Activated CD4-positive, alpha-beta T cell treated with anti-CD3 and anti-CD28 coated beads, Interleukin-2, amount 10 ng/mL, durations not matched to agents 7 days and 5 days (primary cell): Measurements from ENCODE around the gene PRELID1. TPM values are rescaled to one million over a fixed set of nuclear protein-coding genes. Genes with fewer than 3 reads are reported as not detected.

Source experiments
- CTCF ChIA-PET: fragments of 350-600 bp; sonication (Branson Sonifier 250); formaldehyde crosslinking; loops from one replicate; lab custom pipeline; 2021; ENCODE audit warnings: antibody characterized with exemption; lab: Charles Lee
- POLR2A ChIA-PET: fragments of 350-600 bp; sonication (Branson Sonifier 250); formaldehyde crosslinking; loops from one replicate; lab custom pipeline; 2021; ENCODE audit warnings: antibody characterized with exemption; lab: Charles Lee
- DNase-seq: peaks from one replicate; pipeline ENCODE4 v3.0.0-alpha.2; 2020
- H3K27ac Mint-ChIP-seq: one replicate; pipeline ENCODE4 v1.8.0; 2021; ENCODE audit warnings: mild to moderate bottlenecking, moderate library complexity, mixed read lengths
- H3K27me3 Mint-ChIP-seq: one replicate; pipeline ENCODE4 v1.8.0; 2021; ENCODE audit warnings: mixed read lengths
- H3K36me3 Mint-ChIP-seq: one replicate; pipeline ENCODE4 v1.8.0; 2021; ENCODE audit warnings: low read depth, mixed read lengths
- H3K4me1 Mint-ChIP-seq: one replicate; pipeline ENCODE4 v1.8.0; 2021; ENCODE audit warnings: mixed read lengths
- H3K4me3 Mint-ChIP-seq: one replicate; pipeline ENCODE4 v1.8.0; 2021; ENCODE audit warnings: mild to moderate bottlenecking, moderate library complexity, mixed read lengths
- H3K9me3 Mint-ChIP-seq: one replicate; pipeline ENCODE4 v1.8.0; 2021; ENCODE audit warnings: mixed read lengths
- total RNA-seq, 2 experiments: library from RNA; stranded (reverse); gene quantifications; one replicate each; pipeline ENCODE4 v1.2.3, GENCODE V29; 2021

Gene PRELID1
- total RNA-seq, 2 experiments from 2014 or later, result 142 to 152 TPM

- Mint-ChIP-seq H3K4me1 (peaks cover 62% of the 10 kb centered on the region), H3K27ac (no peak overlapping the region), H3K4me3 (peak overlapping the region; percentile 97), H3K9me3 (no peaks in the 10 kb centered on the region), H3K36me3 (peaks cover 38% of the 10 kb centered on the region), H3K27me3 (no peaks in the 10 kb centered on the region)
- DNase-seq, result no peak
- ChIA-PET POLR2A (no interaction called here), CTCF (interaction anchor here (0.5 to 3.3 kb wide), 43 partner anchors 8 to 242 kb away, joined by 3 to 30 read pairs (median 4); partner anchors contain the start of genes F12 and PRR7)
Observed at GRCh38 chr5:177310332-177310731, 6.7 kb downstream of the PRELID1 start.

- Mint-ChIP-seq H3K4me3 (peak overlapping the region; percentile 97), H3K9me3 (no peaks in the 10 kb centered on the region), H3K4me1 (peaks cover 58% of the 10 kb centered on the region), H3K27me3 (no peaks in the 10 kb centered on the region), H3K27ac (peak overlapping the region; percentile 93), H3K36me3 (peaks cover 33% of the 10 kb centered on the region)
- ChIA-PET POLR2A (no interaction called here), CTCF (interaction anchor here (0.5 to 3.3 kb wide), 19 partner anchors 8 to 243 kb away, joined by 3 to 30 read pairs (median 10); no protein-coding TSS in a partner anchor)
- peak; percentile 69 for DNase-seq
Observed at GRCh38 chr5:177310757-177311391, 7.3 kb downstream of the PRELID1 start.

GRCh38 chr5:177311392-177311722, 7.8 kb downstream of the PRELID1 start:
- Mint-ChIP-seq H3K27ac (peak overlapping the region; percentile 96), H3K36me3 (peaks cover 31% of the 10 kb centered on the region), H3K4me3 (peak overlapping the region; percentile 97), H3K4me1 (peaks cover 58% of the 10 kb centered on the region), H3K9me3 (no peaks in the 10 kb centered on the region), H3K27me3 (no peaks in the 10 kb centered on the region)
- CTCF ChIA-PET, result interaction anchor here (1.0 to 2.7 kb wide), 2 partner anchors 61 to 78 kb away, joined by 3 to 17 read pairs; no protein-coding TSS in a partner anchor
- POLR2A ChIA-PET, result no interaction called here
- DNase-seq, result no peak

GRCh38 chr5:177311723-177312648, 8.4 kb downstream of the PRELID1 start, which contains the start of gene MXD3:
Gene MXD3, minus strand, starts transcription at chr5:177311898. Its CDS starts 68 bp downstream, at chr5:177311830.
- peak within 1 kb of the TSS; percentile 96 for H3K27ac Mint-ChIP-seq
- peaks cover 26% of the 10 kb centered on the region for H3K36me3 Mint-ChIP-seq
- peak within 1 kb of the TSS; percentile 97 for H3K4me3 Mint-ChIP-seq
- no peaks in the 10 kb centered on the region for H3K9me3 Mint-ChIP-seq
- H3K4me1 Mint-ChIP-seq, result peaks cover 55% of the 10 kb centered on the region
- no peaks in the 10 kb centered on the region for H3K27me3 Mint-ChIP-seq
- POLR2A ChIA-PET, result interaction anchor here (0.6 to 1.4 kb wide), 3 partner anchors 40 to 165 kb away, joined by 3 to 4 read pairs (median 3); partner anchors contain the start of genes LMAN2 and RGS14
- CTCF ChIA-PET, result interaction anchor here (0.8 to 2.7 kb wide), 18 partner anchors 8 to 199 kb away, joined by 3 to 17 read pairs (median 3); partner anchors contain the start of genes LMAN2, PRELID1, RAB24 and RGS14
- peak; percentile 99 for DNase-seq

GRCh38 chr5:177312649-177313181, 9.1 kb downstream of the PRELID1 start:
- ChIA-PET POLR2A (interaction anchor here (0.5 to 1.4 kb wide), 4 partner anchors 8 to 165 kb away, joined by 3 to 4 read pairs (median 3); partner anchors contain the start of genes LMAN2 and RGS14), CTCF (interaction anchor here (0.8 to 2.1 kb wide), 16 partner anchors 9 to 199 kb away, joined by 3 to 9 read pairs (median 3); partner anchors contain the start of genes LMAN2, PRELID1, RAB24 and RGS14)
- DNase-seq, result peak; percentile 74
- H3K27me3 Mint-ChIP-seq, result no peaks in the 10 kb centered on the region
- peaks cover 25% of the 10 kb centered on the region for H3K36me3 Mint-ChIP-seq
- peaks cover 60% of the 10 kb centered on the region for H3K4me1 Mint-ChIP-seq
- peak overlapping the region; percentile 96 for H3K27ac Mint-ChIP-seq
- no peaks in the 10 kb centered on the region for H3K9me3 Mint-ChIP-seq
- peak overlapping the region; percentile 97 for H3K4me3 Mint-ChIP-seq

- peak overlapping the region; percentile 97 for H3K4me3 Mint-ChIP-seq
- no peak overlapping the region for H3K27ac Mint-ChIP-seq
- ChIA-PET POLR2A (interaction anchor here (0.5 to 1.4 kb wide), 2 partner anchors 9 to 44 kb away, joined by 3 read pairs; partner anchors contain the start of gene RGS14), CTCF (interaction anchor here (1.0 to 2.1 kb wide), 7 partner anchors 10 to 199 kb away, joined by 3 to 9 read pairs (median 4); partner anchors contain the start of genes PRELID1 and RAB24)
- peaks cover 20% of the 10 kb centered on the region for H3K36me3 Mint-ChIP-seq
- no peaks in the 10 kb centered on the region for H3K27me3 Mint-ChIP-seq
- peaks cover 63% of the 10 kb centered on the region for H3K4me1 Mint-ChIP-seq
- H3K9me3 Mint-ChIP-seq, result no peaks in the 10 kb centered on the region
- no peak for DNase-seq
Observed at GRCh38 chr5:177313561-177314259, 10.1 kb downstream of the PRELID1 start.

- no peak overlapping the region for H3K27ac Mint-ChIP-seq
- H3K9me3 Mint-ChIP-seq, result no peaks in the 10 kb centered on the region
- no peak for DNase-seq
- H3K4me3 Mint-ChIP-seq, result no peak overlapping the region
- peaks cover 17% of the 10 kb centered on the region for H3K36me3 Mint-ChIP-seq
- ChIA-PET CTCF (interaction anchor here (2.1 kb wide), 1 partner anchor 140 kb away, joined by 10 read pairs; no protein-coding TSS in a partner anchor), POLR2A (no interaction called here)
- H3K27me3 Mint-ChIP-seq, result no peaks in the 10 kb centered on the region
- H3K4me1 Mint-ChIP-seq, result peaks cover 58% of the 10 kb centered on the region
Observed at GRCh38 chr5:177314376-177315342, 11.1 kb downstream of the PRELID1 start.

GRCh38 chr5:177315411-177315810, 11.8 kb downstream of the PRELID1 start:
- CTCF ChIA-PET, result interaction anchor here (1.3 to 2.1 kb wide), 2 partner anchors 36 to 139 kb away, joined by 3 to 10 read pairs; partner anchors contain the start of gene LMAN2
- DNase-seq, result no peak
- H3K36me3 Mint-ChIP-seq, result peaks cover 21% of the 10 kb centered on the region
- H3K27me3 Mint-ChIP-seq, result no peaks in the 10 kb centered on the region
- peaks cover 59% of the 10 kb centered on the region for H3K4me1 Mint-ChIP-seq
- H3K4me3 Mint-ChIP-seq, result no peak overlapping the region
- POLR2A ChIA-PET, result no interaction called here
- no peaks in the 10 kb centered on the region for H3K9me3 Mint-ChIP-seq
- no peak overlapping the region for H3K27ac Mint-ChIP-seq

GRCh38 chr5:177316005-177316404, 12.4 kb downstream of the PRELID1 start:
- peak overlapping the region; percentile 12 for H3K4me3 Mint-ChIP-seq
- CTCF ChIA-PET, result interaction anchor here (0.7 to 2.1 kb wide), 5 partner anchors 36 to 179 kb away, joined by 3 to 10 read pairs (median 3); partner anchors contain the start of gene LMAN2
- peak overlapping the region; percentile 59 for H3K27ac Mint-ChIP-seq

GRCh38 chr5:177317959-177318377, 14.4 kb downstream of the PRELID1 start:
- no peaks in the 10 kb centered on the region for H3K27me3 Mint-ChIP-seq
- H3K9me3 Mint-ChIP-seq, result no peaks in the 10 kb centered on the region
- CTCF ChIA-PET, result interaction anchor here (0.7 to 3.0 kb wide), 16 partner anchors 8 to 138 kb away, joined by 3 to 14 read pairs (median 4); partner anchors contain the start of genes PRELID1 and RAB24
- DNase-seq, result peak; percentile 82
- H3K4me1 Mint-ChIP-seq, result peaks cover 52% of the 10 kb centered on the region
- H3K27ac Mint-ChIP-seq, result no peak overlapping the region
- no peak overlapping the region for H3K4me3 Mint-ChIP-seq
- peaks cover 25% of the 10 kb centered on the region for H3K36me3 Mint-ChIP-seq
- POLR2A ChIA-PET, result no interaction called here

More at GRCh38 chr5:177316005-177316404, 12.4 kb downstream of the PRELID1 start:
- Mint-ChIP-seq H3K9me3 (no peaks in the 10 kb centered on the region), H3K27me3 (no peaks in the 10 kb centered on the region), H3K36me3 (peaks cover 18% of the 10 kb centered on the region), H3K4me1 (peaks cover 55% of the 10 kb centered on the region)
- POLR2A ChIA-PET, result no interaction called here
- DNase-seq, result no peak
